Kidney capillary endothelial cell (primary cell): Measurements from ENCODE around the gene BMPER.

ENCODE experiments used
- DNase-seq: peaks from one replicate; pipeline ENCODE4 v3.0.0-alpha.2; 2018; ENCODE audit warnings: low spot score

The BMPER gene

DNA sequence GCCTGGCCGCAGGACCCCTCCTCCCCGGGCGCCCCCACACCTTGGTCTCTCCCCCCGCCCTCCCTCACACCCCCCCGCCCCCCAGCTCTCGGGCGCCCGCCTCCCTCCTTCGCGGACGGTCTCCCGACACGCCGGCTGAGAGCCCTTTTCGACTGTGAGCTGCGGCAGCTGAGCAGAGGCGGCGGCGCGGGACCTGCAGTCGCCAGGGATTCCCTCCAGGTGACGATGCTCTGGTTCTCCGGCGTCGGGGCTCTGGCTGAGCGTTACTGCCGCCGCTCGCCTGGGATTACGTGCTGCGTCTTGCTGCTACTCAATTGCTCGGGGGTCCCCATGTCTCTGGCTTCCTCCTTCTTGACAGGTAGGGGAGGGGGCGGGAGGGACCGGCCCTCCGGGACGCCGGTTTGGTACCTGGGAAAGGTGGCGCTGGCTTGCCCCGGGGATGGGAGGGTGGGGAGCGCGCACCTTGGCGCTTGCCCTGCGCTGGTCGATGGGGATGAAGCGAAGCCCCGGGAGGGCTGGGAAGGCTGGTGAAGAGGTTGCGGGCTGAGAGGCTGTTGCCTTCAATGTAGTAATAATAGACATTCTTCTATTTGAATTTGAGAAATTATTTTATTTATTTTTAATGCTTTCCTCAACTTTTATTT is at the start of gene BMPER:
BMPER (plus strand) TSS at position 151 of the 644 bp plus-strand sequence; CDS start at position 226, 75 bp downstream.
- no peak for DNase-seq

GRCh38 chr7:33861947-33862346 is 43.4 kb upstream of the BMPER start:
- DNase-seq: no peak

- DNase-seq: no peak
Observed at GRCh38 chr7:33862946-33863814, 42.2 kb upstream of the BMPER start.

GRCh38 chr7:33868166-33868565 is 37.2 kb upstream of the BMPER start:
- no peak for DNase-seq

- no peak for DNase-seq
Observed at GRCh38 chr7:33869176-33869575, 36.2 kb upstream of the BMPER start.

GRCh38 chr7:33870120-33870519 is 35.2 kb upstream of the BMPER start:
- DNase-seq: no peak

DNA sequence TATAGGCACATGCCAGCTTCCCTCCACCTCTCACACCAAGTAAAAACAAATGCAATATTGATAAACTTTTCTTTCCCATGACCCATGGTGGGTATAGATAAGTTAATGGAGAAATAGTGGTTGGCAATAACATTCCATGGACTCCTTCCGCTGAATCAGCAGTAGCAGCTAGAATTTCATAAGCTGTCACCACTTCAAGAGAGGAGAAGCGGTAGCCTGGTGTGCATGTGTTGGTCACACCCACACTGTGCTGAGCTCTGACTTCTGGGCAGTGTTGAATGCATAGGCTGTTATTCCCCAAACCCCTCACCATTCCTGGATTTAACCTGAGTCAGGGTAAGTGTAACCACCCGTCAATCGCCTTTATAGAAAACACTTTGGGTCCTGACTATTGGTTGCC is 32.5 kb upstream of the BMPER start:
- DNase-seq: no peak

DNA sequence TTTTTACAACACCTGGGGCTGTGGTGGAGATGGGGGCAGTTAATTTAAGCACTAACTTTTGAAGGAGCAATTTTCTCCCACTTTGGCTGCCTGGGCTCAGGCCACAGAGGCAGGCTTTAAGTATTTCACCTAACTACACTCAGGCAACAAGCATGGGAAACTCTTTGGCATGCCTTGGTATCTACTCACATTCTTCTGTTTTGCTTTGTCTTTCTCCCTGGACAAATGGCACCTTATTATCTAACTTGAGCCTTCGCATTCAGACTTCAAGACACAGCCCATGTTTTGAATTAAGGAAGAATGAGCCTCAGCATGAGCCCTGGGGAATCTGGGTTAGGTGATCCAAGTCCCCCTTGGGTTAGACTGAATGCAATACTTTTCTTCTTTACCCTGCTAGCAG is 31.8 kb upstream of the BMPER start:
- DNase-seq: no peak

GRCh38 chr7:33873981-33874750 is 31.2 kb upstream of the BMPER start:
- peak; percentile 73 for DNase-seq

GRCh38 chr7:33874943-33875342 is 30.4 kb upstream of the BMPER start:
- DNase-seq: no peak

DNA sequence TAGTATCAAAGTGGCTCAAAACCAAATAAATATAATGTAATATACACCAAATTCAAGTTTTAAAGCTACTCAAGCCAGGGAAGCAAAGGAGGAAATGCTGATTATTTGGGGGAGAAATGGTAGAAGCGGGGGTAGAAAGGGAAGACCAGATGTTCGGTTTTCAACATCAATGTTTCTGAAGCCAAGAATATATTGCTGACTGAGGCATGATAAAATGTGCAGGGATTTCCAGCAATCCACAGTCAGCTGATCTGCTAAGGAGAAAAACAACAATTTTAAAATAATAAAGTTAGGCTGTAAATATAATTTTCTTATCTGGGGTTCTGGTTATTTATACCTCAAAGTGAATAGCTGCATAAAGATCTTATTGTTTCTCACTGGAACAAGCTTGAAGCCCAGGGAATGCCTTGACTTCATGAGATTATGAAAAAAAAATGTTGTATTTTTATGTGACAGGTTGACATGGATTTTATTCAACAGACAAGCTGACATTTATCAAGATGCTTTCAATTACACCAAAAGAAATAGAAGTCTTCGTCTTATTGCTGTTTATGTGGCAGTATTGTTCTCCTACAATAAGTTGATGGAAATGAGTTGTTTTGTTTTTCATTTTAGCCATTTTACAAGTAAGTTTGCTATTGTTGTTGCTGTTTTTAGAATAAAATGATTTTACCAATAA is 28.6 kb upstream of the BMPER start:
- DNase-seq: no peak

DNA sequence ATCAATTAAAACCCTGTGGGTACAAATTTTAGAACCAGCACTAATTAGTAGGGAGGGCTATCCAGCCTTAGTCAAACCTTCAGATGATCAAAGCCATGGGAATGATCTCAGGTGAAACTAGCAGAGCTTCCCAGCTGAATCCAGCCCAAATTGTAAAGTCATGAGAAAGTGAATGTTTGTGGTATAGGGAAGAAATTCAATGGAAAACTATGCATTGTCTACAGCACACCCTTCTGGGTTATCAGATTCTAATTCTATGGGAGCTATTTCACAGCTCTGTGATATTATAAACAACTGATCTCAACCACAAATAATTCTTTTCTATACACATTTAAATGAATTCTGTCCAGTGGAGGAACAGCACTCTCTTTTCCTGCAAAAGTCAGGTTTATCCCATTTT is 24.6 kb upstream of the BMPER start:
- no peak for DNase-seq

DNA sequence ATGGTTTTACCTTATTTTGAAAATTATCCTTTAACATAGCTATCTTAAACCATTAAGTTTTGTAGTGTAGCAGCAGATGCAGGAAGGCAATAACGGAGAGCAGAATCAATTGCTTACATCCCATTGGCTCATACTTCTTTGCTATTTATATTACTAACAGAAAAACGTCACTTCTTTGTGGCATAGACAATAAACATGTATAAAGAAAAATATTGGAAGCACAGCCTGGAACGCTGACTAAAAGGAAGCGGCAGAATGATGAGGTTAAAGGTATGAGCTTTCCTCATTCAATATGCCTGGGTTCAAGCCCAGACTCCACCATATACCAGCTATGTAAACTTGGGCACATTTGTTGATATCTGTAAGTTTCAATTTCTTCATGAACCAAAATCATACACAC is 24.0 kb upstream of the BMPER start:
- no peak for DNase-seq

DNA sequence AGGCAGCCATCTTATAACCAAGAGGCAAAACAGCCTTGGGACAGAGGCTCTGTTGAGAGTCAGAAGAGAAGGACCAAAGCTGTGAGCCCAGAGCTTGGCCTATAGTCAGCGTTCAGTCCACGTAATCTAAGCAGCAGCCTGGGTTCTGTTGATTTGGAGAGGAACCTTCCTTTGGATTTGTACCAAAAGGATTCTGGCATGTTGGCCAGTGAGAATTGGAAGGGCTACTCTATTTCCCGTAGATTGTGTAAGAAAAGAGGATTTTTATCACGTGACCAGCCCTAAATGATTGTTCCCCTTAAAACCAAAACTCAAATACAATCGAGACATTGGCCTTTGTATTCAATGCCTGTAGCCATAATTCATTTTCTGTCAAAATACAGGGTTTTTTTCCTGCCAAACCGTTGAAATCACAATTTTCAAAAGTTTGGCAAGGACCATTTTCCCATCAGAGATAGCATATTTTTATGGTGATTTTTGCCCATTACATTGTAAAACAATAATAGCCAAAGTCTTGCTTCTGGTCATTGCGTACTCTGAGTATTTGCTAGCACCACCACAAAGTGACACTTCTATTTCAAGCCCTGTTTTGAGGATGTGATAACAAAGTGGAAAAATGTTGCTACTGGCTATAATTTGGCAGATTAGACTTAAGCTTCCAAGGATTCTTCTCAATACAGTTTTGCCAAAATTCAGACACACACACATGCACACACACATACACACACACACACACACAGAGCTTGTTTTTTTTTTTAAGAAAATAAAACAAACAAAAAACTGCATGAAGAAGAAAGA is 23.1 kb upstream of the BMPER start:
- DNase-seq: no peak

- no peak for DNase-seq
Observed at GRCh38 chr7:33882950-33883670, 22.2 kb upstream of the BMPER start.

- no peak for DNase-seq
Observed at GRCh38 chr7:33883671-33883965, 21.7 kb upstream of the BMPER start.

GRCh38 chr7:33885290-33886148 is 19.8 kb upstream of the BMPER start:
- no peak for DNase-seq

DNA sequence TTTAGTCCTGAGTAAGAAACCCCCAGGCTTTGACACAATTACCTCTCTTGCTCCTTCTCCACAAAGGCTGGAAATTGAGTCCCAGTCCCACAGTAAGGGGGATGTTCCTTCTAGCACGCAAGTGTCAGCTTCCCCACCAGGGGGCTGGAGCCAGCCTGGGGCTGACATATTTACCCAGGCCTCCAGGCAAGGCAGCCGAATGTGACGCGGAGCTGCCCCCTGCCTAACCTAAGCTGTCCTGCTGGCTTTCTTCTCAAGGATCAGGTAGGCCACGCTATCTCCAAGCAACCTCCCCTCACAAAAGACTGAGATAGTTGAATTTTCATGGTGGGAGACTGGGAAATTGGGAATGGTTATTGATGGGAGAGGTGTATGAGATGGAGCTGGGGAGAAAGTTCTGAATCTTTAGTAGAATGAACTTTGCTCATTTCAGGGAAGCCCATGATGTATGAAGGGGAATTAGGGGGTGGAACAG is 19.2 kb upstream of the BMPER start:
- DNase-seq: no peak

- no peak for DNase-seq
Observed at GRCh38 chr7:33887266-33887975, 17.9 kb upstream of the BMPER start.
